ENCODE results near the gene GDA. TPM values are rescaled to one million over a fixed set of nuclear protein-coding genes. Genes with fewer than 3 reads are reported as not detected.

GDA gene
- polyA plus RNA-seq, 3 donors: 0.66 to 0.77 (median 0.75) TPM

Other genes with a start within 250 kb of the GDA start
- gene ABHD17B, start 238.2 kb upstream of the GDA start, polyA plus RNA-seq (ENCODE audit: insufficient read length in 3 of 3): 10 to 100 TPM; 26.2 to 33.1 (median 28.3) TPM
- gene C9orf85, start 237.8 kb upstream of the GDA start, polyA plus RNA-seq (ENCODE audit: insufficient read length in 3 of 3): 10 to 100 TPM; 15.9 to 18.2 (median 17.1) TPM
- gene C9orf57, start 88.8 kb upstream of the GDA start, polyA plus RNA-seq (ENCODE audit: insufficient read length in 3 of 3): not detected
- 100 to 1,000 TPM; 186 to 235 (median 211) TPM for gene ZFAND5, start 215.8 kb downstream of the GDA start, polyA plus RNA-seq (ENCODE audit: insufficient read length in 3 of 3)